Vagina (tissue), 2 donors: ENCODE results near the gene BLACAT1.

ENCODE experiments used
- CTCF ChIP-seq, 3 experiments: fragments of 450-650 bp in 2 of 3; fragments of 200-600 bp in 1 of 3; sonication (generic) in 1 of 3; IDR thresholded peaks; one replicate each; pipeline ENCODE4 v1.5.1; 2017 to 2019; ENCODE audit warnings: antibody characterized with exemption in 3 of 3, mild to moderate bottlenecking in 2 of 3, moderate library complexity in 2 of 3
- POLR2A ChIP-seq, 2 donors: fragments of 450-650 bp; IDR thresholded peaks; one replicate each; pipeline ENCODE4 v1.6.1; 2017; ENCODE audit warnings: antibody characterized with exemption in 2 of 2, mild to moderate bottlenecking in 2 of 2, moderate library complexity in 2 of 2

DNA sequence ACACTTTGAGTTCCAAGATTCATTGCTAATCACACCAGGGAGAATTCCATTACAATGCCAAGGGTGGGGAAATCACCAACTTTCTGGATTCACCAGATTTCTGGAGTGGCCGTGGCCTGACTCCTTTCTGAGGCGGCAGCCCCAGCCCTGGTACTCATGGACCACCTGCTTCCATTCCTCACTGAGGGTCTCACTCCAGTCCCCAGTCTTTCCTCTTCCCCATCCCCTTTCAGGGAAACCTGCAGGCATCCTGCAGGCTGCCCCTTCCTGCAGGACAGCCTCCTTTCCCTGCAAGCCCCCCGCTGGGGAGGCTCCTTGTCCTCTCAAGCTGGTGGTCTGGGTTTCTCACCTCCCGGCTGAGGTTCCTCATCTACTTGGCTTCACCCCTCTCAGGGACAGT lies 35.9 kb upstream of the BLACAT1 start:
- TF ChIP-seq CTCF (IDR thresholded peaks at IDR 0.05) (no peak), POLR2A (IDR thresholded peaks at IDR 0.05) (no peak)
